GM19193 (cell line): ENCODE results near the gene RAC3.

Experiments used
- POLR2A ChIP-seq: IDR thresholded peaks from 4 replicates; pipeline ENCODE4 v1.6.1; 2011; ENCODE audit not compliant: insufficient read depth, insufficient read length; ENCODE audit errors: extremely low read depth

Gene RAC3

GRCh38 chr17:82031303-82031884 is at the start of gene RAC3:
TSS of gene RAC3 (plus strand) at chr17:82031678. CDS start at chr17:82031762, 84 bp downstream.
- no peak for TF ChIP-seq POLR2A

- no peak for TF ChIP-seq POLR2A
These were observed 48.4 kb upstream of the RAC3 start for GRCh38 chr17:81983011-81983638.

GRCh38 chr17:81983639-81984373 is 47.7 kb upstream of the RAC3 start:
- no peak for TF ChIP-seq POLR2A

GRCh38 chr17:81984773-81985410 is 46.6 kb upstream of the RAC3 start:
- no peak for TF ChIP-seq POLR2A

GRCh38 chr17:81986606-81987005 is 44.9 kb upstream of the RAC3 start:
- no peak for TF ChIP-seq POLR2A

GRCh38 chr17:81987161-81987770 is 44.2 kb upstream of the RAC3 start:
- TF ChIP-seq POLR2A, result no peak

GRCh38 chr17:81990836-81991683 is 40.4 kb upstream of the RAC3 start:
- no peak for TF ChIP-seq POLR2A

- TF ChIP-seq POLR2A, result no peak
These were observed 39.7 kb upstream of the RAC3 start for GRCh38 chr17:81991684-81992305.

GRCh38 chr17:81992306-81993102 is 39.0 kb upstream of the RAC3 start:
- TF ChIP-seq POLR2A, result no peak

GRCh38 chr17:81993729-81994592 is 37.5 kb upstream of the RAC3 start:
- TF ChIP-seq POLR2A, result no peak

- no peak for TF ChIP-seq POLR2A
These were observed 36.6 kb upstream of the RAC3 start for GRCh38 chr17:81994593-81995462.
